Mononuclear cell (primary cell): ENCODE data around the gene ACTN4. TPM values are rescaled to one million over a fixed set of nuclear protein-coding genes. Genes with fewer than 3 reads are reported as not detected.
"Not testable (repeated sequence)": the region's sequence is repeated elsewhere in the genome, so short reads cannot be mapped to it uniquely, and the experiment has no call there.

ENCODE experiments used
- H3K27me3 ChIP-seq: 2 replicates; pipeline ENCODE4 v1.6.0; 2011; ENCODE audit warnings: low read length, control low read depth; ENCODE audit not compliant: insufficient read depth
- H3K4me1 ChIP-seq: 2 replicates; pipeline ENCODE4 v1.5.1; 2011; ENCODE audit warnings: mild to moderate bottlenecking, low read length, control low read depth; ENCODE audit not compliant: insufficient read depth
- H3K4me3 ChIP-seq: 2 replicates; pipeline ENCODE4 v1.5.1; 2011; ENCODE audit warnings: mild to moderate bottlenecking, low read length, moderate library complexity
- H3K9me3 ChIP-seq: 2 replicates; pipeline ENCODE4 v1.5.1; 2011; ENCODE audit warnings: low read depth, mild to moderate bottlenecking, control low read depth, low read length
- total RNA-seq: library from RNA; depleted of rRNA; stranded (reverse); fragments of >200 nt; gene quantifications from one replicate; pipeline ENCODE4 v1.2.3, GENCODE V29; 2012

ACTN4 gene
- total RNA-seq, 1 donor = 59.0 TPM

DNA sequence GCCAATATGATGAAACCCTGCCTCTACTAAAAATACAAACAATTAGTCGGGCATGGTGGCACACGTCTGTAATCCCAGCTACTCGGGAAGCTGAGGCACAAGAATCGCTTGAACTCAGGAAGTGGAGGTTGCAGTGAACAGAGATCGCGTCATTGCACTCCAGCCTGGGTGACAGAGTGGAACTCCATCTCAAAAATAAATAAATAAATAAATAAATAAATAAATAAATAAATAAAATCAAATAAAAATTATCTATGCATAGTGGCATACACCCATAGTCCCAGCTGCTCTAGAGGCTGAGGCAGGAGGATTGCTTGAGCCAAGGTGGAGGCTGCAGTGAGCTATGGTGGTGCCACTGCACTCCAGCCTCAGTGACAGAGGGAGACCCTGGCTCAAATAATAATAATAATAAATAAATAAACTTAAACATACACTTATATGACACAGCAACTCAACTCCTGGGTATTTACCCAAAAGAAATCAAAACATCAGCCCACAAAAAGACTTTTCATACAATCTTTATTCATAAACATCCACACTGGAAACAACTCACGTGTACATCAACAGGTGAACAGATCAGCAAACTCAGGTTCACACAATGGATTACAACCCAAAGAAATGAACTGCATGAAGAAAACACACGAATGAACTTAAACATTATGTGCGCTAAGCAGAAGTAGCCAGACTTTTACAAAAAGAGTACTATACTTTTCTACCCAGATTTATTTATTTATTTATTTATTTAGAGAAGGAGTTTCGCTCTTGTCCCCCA lies 119.0 kb downstream of the ACTN4 start:
- no peaks in the 10 kb centered on the region for H3K9me3 ChIP-seq
- peaks cover 12% of the 10 kb centered on the region for H3K4me1 ChIP-seq
- H3K4me3 ChIP-seq = no peak overlapping the region
- no peaks in the 10 kb centered on the region for H3K27me3 ChIP-seq

DNA sequence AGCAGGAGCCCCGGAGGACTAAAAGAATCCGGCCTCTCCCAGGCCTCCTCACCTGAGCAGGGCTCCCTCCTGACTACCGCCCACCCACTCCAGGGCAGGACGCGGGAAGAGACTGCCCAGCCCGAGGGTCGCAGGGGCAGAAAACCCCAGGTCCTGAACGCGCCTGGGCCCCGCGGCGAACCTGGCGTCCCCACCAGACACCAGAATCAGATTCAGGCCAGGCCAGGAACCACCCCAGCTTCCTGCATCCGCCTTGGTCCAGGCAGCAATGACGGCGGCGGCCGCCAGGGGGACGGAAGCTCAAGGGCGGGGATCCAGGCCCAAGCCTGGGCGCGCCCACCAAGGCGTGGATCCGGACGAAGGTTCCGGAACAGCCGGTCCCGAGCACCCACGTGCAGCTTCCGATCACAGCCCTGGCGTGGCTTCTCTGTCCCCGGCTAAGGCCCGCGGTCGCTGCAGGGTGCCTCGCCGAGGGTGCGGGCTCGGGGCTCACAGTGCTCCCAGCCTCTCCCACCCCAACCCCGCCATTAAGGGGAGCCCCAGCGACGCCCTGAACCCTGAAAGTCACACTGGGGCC lies 122.3 kb downstream of the ACTN4 start:
- Histone ChIP-seq H3K4me1 (peaks cover 12% of the 10 kb centered on the region), H3K9me3 (no peaks in the 10 kb centered on the region), H3K27me3 (no peaks in the 10 kb centered on the region), H3K4me3 (peak overlapping the region; percentile 36)

DNA sequence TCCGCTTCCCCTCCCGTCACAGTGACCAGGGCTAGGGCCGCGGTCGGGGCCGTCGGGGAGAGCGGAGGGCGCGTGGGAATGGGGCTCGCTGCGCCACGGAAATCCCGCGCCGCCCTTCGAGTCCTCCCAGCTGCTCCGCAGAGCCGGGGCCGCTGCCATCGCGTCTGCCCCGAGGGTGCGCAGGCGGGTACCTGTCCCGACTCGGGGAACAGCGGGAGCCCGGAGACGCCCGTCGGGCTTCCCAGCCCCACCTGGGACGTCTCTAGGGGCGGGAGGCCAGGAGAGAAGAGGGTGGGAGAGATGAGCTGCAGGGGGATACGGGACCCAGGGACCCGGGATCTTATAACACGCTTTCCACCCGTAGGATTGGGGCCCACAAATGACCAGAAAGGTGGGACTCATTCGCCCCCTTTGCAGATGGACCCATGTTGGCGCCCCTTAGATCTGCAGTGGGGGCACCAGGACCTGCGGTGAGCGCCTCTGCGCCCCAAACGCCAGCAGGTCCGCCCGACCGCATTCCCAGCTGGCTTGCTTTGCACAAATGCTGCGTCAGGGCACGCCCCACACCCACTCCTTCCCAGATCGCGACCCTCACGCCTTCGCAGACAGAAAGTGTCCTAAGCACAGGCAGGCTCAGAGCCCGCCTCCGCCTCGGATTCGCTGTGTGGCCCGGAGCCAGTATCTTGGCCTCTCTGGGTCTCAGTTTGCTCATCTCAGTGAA lies 122.9 kb downstream of the ACTN4 start:
- Histone ChIP-seq H3K4me1 (peaks cover 12% of the 10 kb centered on the region), H3K4me3 (peak overlapping the region; percentile 36)
- H3K9me3 ChIP-seq, H3K27me3 ChIP-seq: not testable (repeated sequence)

DNA sequence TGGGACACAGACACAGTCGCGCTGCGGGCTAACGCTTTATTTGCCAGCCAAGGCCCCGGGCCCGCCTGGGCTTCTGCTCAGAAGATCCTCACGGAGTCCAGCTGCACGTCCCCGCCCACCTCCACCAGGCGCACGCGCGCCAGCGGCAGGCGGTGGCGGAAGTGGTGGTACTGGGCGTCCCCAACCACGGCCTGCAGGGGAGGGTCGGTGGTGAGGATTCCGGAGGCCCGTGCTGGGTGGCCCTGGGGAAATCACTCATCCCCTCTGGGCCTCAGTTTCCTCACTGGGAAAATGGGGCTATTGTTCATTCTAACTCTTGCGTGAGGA lies 123.5 kb downstream of the ACTN4 start:
- H3K27me3 ChIP-seq, H3K4me3 ChIP-seq, H3K9me3 ChIP-seq: not testable (repeated sequence)
- peaks cover 12% of the 10 kb centered on the region for H3K4me1 ChIP-seq

DNA sequence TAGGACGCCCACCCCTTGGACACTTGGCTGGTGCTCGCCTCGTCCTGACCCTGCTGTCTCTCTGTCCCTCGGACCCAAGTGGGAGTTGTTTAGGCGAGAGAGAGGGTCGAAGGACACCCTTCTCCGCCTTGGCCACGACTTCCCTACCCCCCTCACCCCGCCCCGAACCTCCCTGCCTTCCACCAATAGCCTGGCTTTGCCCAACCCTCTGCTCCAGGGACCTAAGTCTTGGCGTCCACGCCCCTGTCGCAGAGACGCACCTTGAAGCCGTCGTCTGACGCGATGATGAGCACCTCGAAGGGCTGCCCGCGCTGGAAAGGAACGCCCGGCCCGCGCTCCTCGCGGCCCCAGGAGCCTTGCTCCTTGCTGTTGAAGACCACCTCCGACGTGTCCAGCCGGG lies 124.1 kb downstream of the ACTN4 start:
- not testable (repeated sequence) for H3K4me3 ChIP-seq, H3K27me3 ChIP-seq, H3K9me3 ChIP-seq
- peaks cover 12% of the 10 kb centered on the region for H3K4me1 ChIP-seq

DNA sequence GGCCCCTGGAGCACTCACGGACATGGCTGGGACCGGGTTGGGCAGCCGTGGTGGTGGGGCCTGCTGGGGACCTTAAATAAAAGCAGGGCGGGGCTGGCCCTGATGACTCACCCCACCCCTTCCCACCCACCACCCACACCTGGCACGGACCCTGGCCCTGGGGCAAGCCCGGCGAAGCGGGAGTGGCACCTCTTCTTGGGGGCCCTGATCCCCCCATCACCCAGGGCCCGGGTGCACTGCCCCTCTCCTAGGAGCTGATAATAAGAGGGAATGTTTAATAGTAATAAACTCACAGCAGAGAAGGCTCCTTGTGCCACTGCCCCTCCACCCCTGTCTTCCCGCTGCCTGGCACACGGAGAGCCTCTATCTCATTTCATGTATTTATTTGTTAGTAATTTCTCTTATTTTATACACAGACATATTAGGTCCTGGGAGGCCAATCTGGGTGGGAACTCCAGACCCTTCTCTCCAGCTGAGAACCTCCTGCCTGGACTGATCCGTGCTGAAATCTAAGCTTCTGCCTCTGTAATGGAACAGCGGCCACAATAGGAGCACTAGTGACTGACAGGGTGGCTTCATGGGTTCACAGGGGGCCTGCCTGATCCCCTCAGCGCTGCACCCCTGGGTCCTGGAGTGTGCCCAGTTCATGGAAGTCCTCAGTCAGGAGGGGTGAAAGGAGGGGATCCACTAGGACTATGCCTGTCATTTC lies 126.2 kb downstream of the ACTN4 start, which contains the start of gene LGALS7:
LGALS7 (minus strand) TSS at position 49 of the 709 bp plus-strand sequence; CDS start at position 24, 25 bp downstream.
- Histone ChIP-seq H3K9me3 (no peaks in the 10 kb centered on the region), H3K4me1 (peaks cover 12% of the 10 kb centered on the region), H3K4me3 (no peak within 1 kb of the TSS), H3K27me3 (no peaks in the 10 kb centered on the region)

DNA sequence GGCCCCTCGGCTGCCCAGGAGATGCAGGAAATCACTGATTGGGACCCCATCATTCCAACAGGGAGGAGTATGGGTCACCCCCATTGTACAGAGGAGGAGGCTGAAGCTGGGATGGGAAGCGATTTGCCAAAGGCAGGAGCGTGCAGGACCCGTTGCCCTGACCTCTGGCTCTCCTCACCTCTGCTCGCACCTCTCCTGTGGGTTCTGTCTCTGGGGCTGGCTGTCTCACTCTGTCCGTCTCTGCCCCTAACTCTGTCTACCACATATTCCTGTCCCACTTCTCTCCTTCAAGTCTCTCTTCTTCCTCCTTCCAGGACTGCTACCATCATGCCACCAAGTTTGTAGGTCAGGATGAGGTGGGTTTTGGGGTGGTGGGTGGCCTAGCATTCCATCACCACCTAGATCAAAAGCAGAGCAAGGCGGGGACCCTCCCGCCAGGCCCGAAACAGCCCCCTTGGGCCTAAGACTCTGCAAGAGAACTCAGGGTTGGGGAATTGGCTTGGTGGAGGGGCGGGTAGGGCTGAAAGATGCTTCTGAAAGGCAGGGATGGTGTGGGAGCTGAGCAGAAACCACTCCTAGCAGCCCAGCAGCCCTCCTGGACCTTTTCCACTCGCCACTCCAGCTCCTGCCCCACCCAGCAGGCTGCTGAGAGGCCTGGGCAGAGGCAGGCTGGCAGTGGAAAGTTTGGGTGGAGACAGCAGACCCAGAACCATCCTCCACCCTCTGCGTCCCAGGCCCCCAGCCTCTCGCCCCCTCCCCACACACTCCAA lies 126.9 kb downstream of the ACTN4 start:
- Histone ChIP-seq H3K4me1 (peaks cover 8% of the 10 kb centered on the region), H3K4me3 (no peak overlapping the region), H3K9me3 (no peaks in the 10 kb centered on the region), H3K27me3 (no peaks in the 10 kb centered on the region)

DNA sequence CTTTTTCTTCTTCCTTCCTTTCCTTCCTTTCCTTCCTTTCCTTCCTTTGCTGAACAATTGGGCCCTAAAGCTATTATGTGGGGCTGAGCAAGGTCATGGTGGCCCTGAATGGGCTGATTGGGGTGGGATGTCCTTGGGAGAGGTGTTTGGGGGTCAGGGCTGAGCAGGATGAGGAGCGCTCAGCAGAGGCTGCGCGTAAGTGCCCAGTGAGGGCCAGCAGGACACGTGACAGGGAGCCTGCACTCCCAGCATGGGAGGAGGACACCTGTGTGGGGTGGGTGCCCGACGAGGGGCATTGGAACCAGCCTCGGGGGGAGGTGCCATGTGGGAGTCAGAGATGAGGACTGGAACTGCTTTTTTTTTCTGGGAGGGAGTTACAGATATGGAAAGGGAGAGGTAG lies 131.3 kb downstream of the ACTN4 start:
- Histone ChIP-seq H3K4me3 (no peak overlapping the region), H3K9me3 (no peaks in the 10 kb centered on the region), H3K4me1 (no peaks in the 10 kb centered on the region), H3K27me3 (no peaks in the 10 kb centered on the region)

DNA sequence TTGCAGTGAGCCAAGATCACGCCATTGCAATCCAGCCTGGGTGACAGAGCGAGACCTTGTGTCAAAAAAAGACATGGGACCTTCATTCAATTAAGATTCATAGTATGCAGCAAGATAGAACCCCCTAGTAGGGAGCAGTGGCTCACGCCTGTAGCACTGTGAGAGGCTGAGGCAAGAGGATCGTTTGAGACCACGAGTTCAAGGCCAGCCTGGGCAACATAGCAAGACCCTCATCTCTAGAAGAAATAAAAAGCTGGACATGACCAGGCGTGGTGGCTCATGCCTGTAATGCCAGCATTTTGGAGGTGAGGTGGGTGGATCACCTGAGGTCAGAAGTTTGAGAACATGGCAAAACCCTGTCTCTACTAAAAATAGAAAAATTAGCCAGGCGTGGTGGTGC lies 133.0 kb downstream of the ACTN4 start:
- Histone ChIP-seq H3K4me1 (no peaks in the 10 kb centered on the region), H3K27me3 (no peaks in the 10 kb centered on the region), H3K9me3 (no peaks in the 10 kb centered on the region), H3K4me3 (no peak overlapping the region)

DNA sequence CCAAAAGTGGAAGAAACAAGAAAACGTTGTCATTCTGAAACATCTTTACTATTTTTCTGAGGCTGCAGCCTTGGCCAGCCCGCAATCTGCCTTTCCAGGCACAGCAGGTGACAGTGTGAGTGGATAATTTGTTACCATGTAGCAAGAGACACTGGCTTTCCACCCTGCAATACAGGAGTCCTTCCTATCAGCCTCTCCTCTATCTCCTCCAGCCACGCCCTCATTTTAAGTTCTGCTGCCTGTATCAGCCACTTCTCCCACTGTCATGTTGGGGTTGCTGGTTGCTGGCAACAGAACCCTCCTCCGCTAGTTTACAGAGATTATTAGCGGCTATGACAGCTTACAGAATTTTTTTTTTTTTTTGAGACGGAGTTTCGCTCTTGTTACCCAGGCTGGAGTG lies 133.6 kb downstream of the ACTN4 start:
- no peaks in the 10 kb centered on the region for H3K27me3 ChIP-seq
- H3K4me3 ChIP-seq = no peak overlapping the region
- H3K9me3 ChIP-seq = no peaks in the 10 kb centered on the region
- no peaks in the 10 kb centered on the region for H3K4me1 ChIP-seq

Other genes starting within 250 kb of the ACTN4 start
- gene FAM98C, start 244.6 kb upstream of the ACTN4 start, total RNA-seq = 11.6 TPM
- 19.3 TPM for gene RASGRP4, start 221.4 kb upstream of the ACTN4 start, total RNA-seq
- 0.10 TPM for gene RYR1, start 214.0 kb upstream of the ACTN4 start, total RNA-seq
- 29.1 TPM for gene MAP4K1, start 29.7 kb upstream of the ACTN4 start, total RNA-seq
- 517 TPM for gene EIF3K, start 28.5 kb upstream of the ACTN4 start, total RNA-seq
- gene CAPN12, start 96.8 kb downstream of the ACTN4 start, total RNA-seq = 1.8 TPM
- not detected for gene LGALS7, start 125.9 kb downstream of the ACTN4 start, total RNA-seq
- gene LGALS7B, start 141.6 kb downstream of the ACTN4 start, total RNA-seq = not detected
- gene LGALS4, start 165.3 kb downstream of the ACTN4 start, total RNA-seq = 0.21 TPM
- gene ECH1, start 184.1 kb downstream of the ACTN4 start, total RNA-seq = 14.3 TPM
- 304 TPM for gene HNRNPL, start 202.3 kb downstream of the ACTN4 start, total RNA-seq
- gene RINL, start 230.6 kb downstream of the ACTN4 start, total RNA-seq = 8.1 TPM